ENCODE results near the gene AJM1. TPM values are rescaled to one million over a fixed set of nuclear protein-coding genes. Genes with fewer than 3 reads are reported as not detected.
"Not testable (repeated sequence)": the region's sequence is repeated elsewhere in the genome, so short reads cannot be mapped to it uniquely, and the experiment has no call there.

The AJM1 gene
- total RNA-seq, 1 donor from 2014 or later = 3.3 TPM

DNA sequence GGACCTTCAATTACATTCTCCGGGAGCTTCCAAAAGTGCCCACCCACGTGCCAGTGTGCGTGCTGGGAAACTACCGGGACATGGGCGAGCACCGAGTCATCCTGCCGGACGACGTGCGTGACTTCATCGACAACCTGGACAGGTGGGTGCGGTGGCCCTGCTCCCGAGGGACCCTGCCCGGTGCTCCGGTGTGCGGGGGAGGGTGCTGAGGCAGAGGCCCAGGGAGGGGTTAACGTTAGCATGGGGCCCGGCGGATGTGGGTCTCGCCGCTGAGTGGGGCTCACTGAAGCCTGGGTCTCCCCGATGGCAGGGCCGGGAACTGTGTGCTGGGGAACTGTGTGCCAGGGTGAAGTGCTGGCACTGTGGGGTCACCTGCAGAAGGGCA is 10.6 kb upstream of the AJM1 start:
- H3K9me3 ChIP-seq (ENCODE audit: insufficient read depth, low read depth, low read length) = no peaks in the 10 kb centered on the region
- H3K27me3 Mint-ChIP-seq (ENCODE audit: low read depth, unreplicated experiment) = no peaks in the 10 kb centered on the region
- no peaks in the 10 kb centered on the region for H3K79me2 ChIP-seq (ENCODE audit: insufficient read depth, low read length)
- no peak overlapping the region for H3K4me2 ChIP-seq (ENCODE audit: low read length)
- no peaks in the 10 kb centered on the region for H3K9me3 Mint-ChIP-seq (ENCODE audit: unreplicated experiment)
- H2AFZ ChIP-seq (ENCODE audit: low read depth, low read length) = no peak overlapping the region
- FAIRE-seq (no peak), DNase-seq (ENCODE audit: low read depth) (no peak)
- no peak overlapping the region for H3K9ac ChIP-seq (ENCODE audit: low read length)
- H3K36me3 Mint-ChIP-seq (ENCODE audit: low read depth, unreplicated experiment) = peaks cover 8% of the 10 kb centered on the region
- no peaks in the 10 kb centered on the region for H3K27me3 ChIP-seq (ENCODE audit: insufficient read depth, low read length)
- H3K4me1 Mint-ChIP-seq (ENCODE audit: low read depth, unreplicated experiment) = no peaks in the 10 kb centered on the region
- peaks cover 3% of the 10 kb centered on the region for H4K20me1 ChIP-seq (ENCODE audit: insufficient read depth, low read length)
- H3K36me3 ChIP-seq (ENCODE audit: insufficient read depth, low read length) = no peaks in the 10 kb centered on the region
- H3K4me3 Mint-ChIP-seq (ENCODE audit: unreplicated experiment) = no peak overlapping the region
- TF ChIP-seq EZH2 (IDR thresholded peaks at IDR 0.05; ENCODE audit: insufficient read depth, low read length) = no peak
- TF ChIP-seq, protein P1, sequence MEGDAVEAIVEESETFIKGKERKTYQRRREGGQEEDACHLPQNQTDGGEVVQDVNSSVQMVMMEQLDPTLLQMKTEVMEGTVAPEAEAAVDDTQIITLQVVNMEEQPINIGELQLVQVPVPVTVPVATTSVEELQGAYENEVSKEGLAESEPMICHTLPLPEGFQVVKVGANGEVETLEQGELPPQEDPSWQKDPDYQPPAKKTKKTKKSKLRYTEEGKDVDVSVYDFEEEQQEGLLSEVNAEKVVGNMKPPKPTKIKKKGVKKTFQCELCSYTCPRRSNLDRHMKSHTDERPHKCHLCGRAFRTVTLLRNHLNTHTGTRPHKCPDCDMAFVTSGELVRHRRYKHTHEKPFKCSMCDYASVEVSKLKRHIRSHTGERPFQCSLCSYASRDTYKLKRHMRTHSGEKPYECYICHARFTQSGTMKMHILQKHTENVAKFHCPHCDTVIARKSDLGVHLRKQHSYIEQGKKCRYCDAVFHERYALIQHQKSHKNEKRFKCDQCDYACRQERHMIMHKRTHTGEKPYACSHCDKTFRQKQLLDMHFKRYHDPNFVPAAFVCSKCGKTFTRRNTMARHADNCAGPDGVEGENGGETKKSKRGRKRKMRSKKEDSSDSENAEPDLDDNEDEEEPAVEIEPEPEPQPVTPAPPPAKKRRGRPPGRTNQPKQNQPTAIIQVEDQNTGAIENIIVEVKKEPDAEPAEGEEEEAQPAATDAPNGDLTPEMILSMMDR (IDR thresholded peaks at IDR 0.05; ENCODE audit: insufficient read depth, low read depth, low read length) = no peak
- no peak overlapping the region for H3K27ac Mint-ChIP-seq (ENCODE audit: unreplicated experiment)
- H3K4me1 ChIP-seq (ENCODE audit: insufficient read depth, low read length) = no peaks in the 10 kb centered on the region
- H3K27ac ChIP-seq (ENCODE audit: low read depth, low read length) = no peak overlapping the region
- no peak overlapping the region for H3K4me3 ChIP-seq (ENCODE audit: insufficient read depth, low read depth, low read length)

DNA sequence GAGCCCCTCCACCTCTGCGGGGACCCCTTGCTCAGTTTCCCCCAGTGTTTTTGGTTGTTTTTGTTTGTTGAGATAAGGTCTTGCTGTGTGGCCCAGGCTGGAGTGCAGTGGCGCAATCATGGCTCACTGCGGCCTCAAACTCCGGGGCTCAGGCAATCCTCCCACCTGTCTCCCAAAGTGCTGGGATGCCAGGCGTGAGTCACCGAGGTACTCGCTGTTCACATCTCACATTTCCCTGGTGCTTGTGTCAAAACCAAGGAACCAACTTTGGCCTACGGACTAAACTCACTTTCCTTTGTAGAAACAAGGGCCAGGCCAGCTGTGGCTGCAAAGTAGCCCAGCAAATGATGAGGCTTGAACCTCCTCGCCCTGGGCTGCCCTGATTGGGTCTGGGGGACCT is 9.7 kb upstream of the AJM1 start:
- no peak overlapping the region for H3K4me3 ChIP-seq (ENCODE audit: insufficient read depth, low read depth, low read length)
- H3K4me2 ChIP-seq (ENCODE audit: low read length) = no peak overlapping the region
- Mint-ChIP-seq H3K4me3 (ENCODE audit: unreplicated experiment) (no peak overlapping the region), H3K36me3 (ENCODE audit: low read depth, unreplicated experiment) (peaks cover 8% of the 10 kb centered on the region), H3K27ac (ENCODE audit: unreplicated experiment) (no peak overlapping the region), H3K27me3 (ENCODE audit: low read depth, unreplicated experiment) (no peaks in the 10 kb centered on the region), H3K9me3 (ENCODE audit: unreplicated experiment) (no peaks in the 10 kb centered on the region), H3K4me1 (ENCODE audit: low read depth, unreplicated experiment) (no peaks in the 10 kb centered on the region)
- H3K27ac ChIP-seq (ENCODE audit: low read depth, low read length) = no peak overlapping the region
- peaks cover 3% of the 10 kb centered on the region for H4K20me1 ChIP-seq (ENCODE audit: insufficient read depth, low read length)
- H3K4me1 ChIP-seq (ENCODE audit: insufficient read depth, low read length) = no peaks in the 10 kb centered on the region
- no peak overlapping the region for H2AFZ ChIP-seq (ENCODE audit: low read depth, low read length)
- no peak for TF ChIP-seq EZH2 (IDR thresholded peaks at IDR 0.05; ENCODE audit: insufficient read depth, low read length)
- TF ChIP-seq, protein P1 (IDR thresholded peaks at IDR 0.05; ENCODE audit: insufficient read depth, low read depth, low read length) = no peak
- no peak for DNase-seq (ENCODE audit: low read depth)
- no peaks in the 10 kb centered on the region for H3K27me3 ChIP-seq (ENCODE audit: insufficient read depth, low read length)
- H3K79me2 ChIP-seq (ENCODE audit: insufficient read depth, low read length) = no peaks in the 10 kb centered on the region
- no peak for FAIRE-seq
- no peaks in the 10 kb centered on the region for H3K9me3 ChIP-seq (ENCODE audit: insufficient read depth, low read depth, low read length)
- H3K36me3 ChIP-seq (ENCODE audit: insufficient read depth, low read length) = no peaks in the 10 kb centered on the region
- no peak overlapping the region for H3K9ac ChIP-seq (ENCODE audit: low read length)

DNA sequence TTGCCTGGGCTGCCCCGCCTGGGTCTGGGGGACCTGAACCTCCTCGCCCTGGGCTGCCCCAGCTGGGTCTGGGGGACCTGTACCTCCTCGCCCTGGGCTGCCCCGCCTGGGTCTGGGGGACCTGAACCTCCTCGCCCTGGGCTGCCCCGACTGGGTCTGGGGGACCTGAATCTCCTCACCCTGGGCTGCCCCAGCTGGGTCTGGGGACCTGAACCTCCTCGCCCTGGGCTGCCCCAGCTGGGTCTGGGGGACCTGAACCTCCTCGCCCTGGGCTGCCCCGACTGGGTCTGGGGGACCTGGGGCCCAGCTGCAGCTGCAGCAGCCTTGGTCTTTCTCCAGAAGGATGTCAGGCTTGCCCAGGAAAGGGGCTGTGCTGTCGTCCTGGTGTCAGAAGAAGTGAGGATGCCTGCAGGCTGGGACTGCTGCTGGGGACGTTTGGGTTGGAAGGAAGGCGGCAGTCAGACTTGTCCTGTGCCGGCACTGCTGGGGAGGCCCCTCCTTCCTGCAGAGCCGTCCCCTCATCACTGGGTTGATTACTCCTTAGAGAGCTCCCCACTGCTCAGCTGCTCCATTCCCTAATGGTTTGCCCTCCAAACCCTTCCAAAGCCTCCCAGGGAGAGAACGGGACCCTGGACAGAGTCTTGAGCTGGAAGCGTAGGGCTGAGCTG is 8.8 kb upstream of the AJM1 start:
- H3K4me3 Mint-ChIP-seq (ENCODE audit: unreplicated experiment); H3K9me3 ChIP-seq (ENCODE audit: insufficient read depth, low read depth, low read length); H3K27me3 Mint-ChIP-seq (ENCODE audit: low read depth, unreplicated experiment); H3K36me3 Mint-ChIP-seq (ENCODE audit: low read depth, unreplicated experiment); H3K9ac ChIP-seq (ENCODE audit: low read length); H3K36me3 ChIP-seq (ENCODE audit: insufficient read depth, low read length); H3K27me3 ChIP-seq (ENCODE audit: insufficient read depth, low read length); H3K4me3 ChIP-seq (ENCODE audit: insufficient read depth, low read depth, low read length); H4K20me1 ChIP-seq (ENCODE audit: insufficient read depth, low read length); H3K27ac Mint-ChIP-seq (ENCODE audit: unreplicated experiment); H3K4me1 ChIP-seq (ENCODE audit: insufficient read depth, low read length); DNase-seq (ENCODE audit: low read depth); H3K9me3 Mint-ChIP-seq (ENCODE audit: unreplicated experiment); H2AFZ ChIP-seq (ENCODE audit: low read depth, low read length); FAIRE-seq; H3K4me1 Mint-ChIP-seq (ENCODE audit: low read depth, unreplicated experiment); H3K79me2 ChIP-seq (ENCODE audit: insufficient read depth, low read length); H3K27ac ChIP-seq (ENCODE audit: low read depth, low read length); H3K4me2 ChIP-seq (ENCODE audit: low read length): not testable (repeated sequence)

Measured in astrocyte (in vitro differentiated cells and primary cell).